Neural progenitor cell (in vitro differentiated cells): ENCODE measurements around the gene ISX.

Experiments used
- CTCF ChIP-seq: fragments of 200-600 bp; sonication (generic); IDR thresholded peaks from 2 replicates; pipeline ENCODE4 v1.5.1; 2017; ENCODE audit warnings: antibody characterized with exemption, mild to moderate bottlenecking
- EZH2 ChIP-seq: fragments of 200-600 bp; sonication (generic); IDR thresholded peaks from 2 replicates; pipeline ENCODE4 v1.6.1; 2017; ENCODE audit warnings: antibody characterized with exemption, mild to moderate bottlenecking, moderate library complexity
- EZH2phosphoT487 ChIP-seq: fragments of 200-600 bp; sonication (generic); IDR thresholded peaks from 2 replicates; pipeline ENCODE4 v1.6.1; 2017; ENCODE audit warnings: antibody characterized with exemption

- TF ChIP-seq CTCF: no peak
- TF ChIP-seq EZH2: no peak
- no peak for TF ChIP-seq EZH2phosphoT487
Observed at GRCh38 chr22:35113341-35113740, 47.4 kb downstream of the ISX start.
